K562 (cell line): ENCODE results near the gene PIH1D1. TPM values are rescaled to one million over a fixed set of nuclear protein-coding genes. Genes with fewer than 3 reads are reported as not detected.

Source experiments
- ARID1B ChIP-seq: fragments of 450-650 bp; IDR thresholded peaks from 2 replicates; pipeline ENCODE4 v1.6.1; 2016; ENCODE audit warnings: antibody characterized with exemption, mild to moderate bottlenecking, inconsistent platforms
- ASH1L ChIP-seq: fragments of 450-650 bp; IDR thresholded peaks from 2 replicates; pipeline ENCODE4 v1.6.1; 2018; ENCODE audit warnings: borderline replicate concordance, mild to moderate bottlenecking, low read depth; ENCODE audit not compliant: partially characterized antibody
- BCOR ChIP-seq: fragments of 450-650 bp; IDR thresholded peaks from 2 replicates; pipeline ENCODE4 v1.6.1; 2016
- CBX3 ChIP-seq, 2 experiments: IDR thresholded peaks; 1 replicate in 1 of 2; 2 replicates in 1 of 2; pipeline ENCODE4 v1.6.1; 2012; ENCODE audit warnings: inconsistent platforms in 2 of 2, low read length in 2 of 2, borderline replicate concordance in 1 of 2, control low read depth in 1 of 2
- CSDE1 ChIP-seq, 2 experiments: fragments of 450-650 bp; IDR thresholded peaks; 2 replicates each; pipeline ENCODE4 v1.6.1; 2016; ENCODE audit warnings: mild to moderate bottlenecking in 1 of 2
- HDAC2 ChIP-seq: fragments of 450-650 bp; IDR thresholded peaks from 2 replicates; pipeline ENCODE4 v1.6.1; 2016; ENCODE audit warnings: mild to moderate bottlenecking
- HDGF ChIP-seq: fragments of 450-650 bp; IDR thresholded peaks from 2 replicates; pipeline ENCODE4 v1.6.1; 2016
- HNRNPL ChIP-seq: fragments of 200-400 bp; formaldehyde crosslinking; IDR thresholded peaks from 2 replicates; pipeline ENCODE4 v1.6.1; 2017; ENCODE audit warnings: low read depth, mild to moderate bottlenecking, low read length
- MAFG ChIP-seq: fragments of 450-650 bp; conservative IDR thresholded peaks from 2 replicates; pipeline ENCODE4 v1.6.1; 2016; ENCODE audit warnings: missing genetic modification characterization, missing compliant biosample characterization
- MIER1 ChIP-seq: fragments of 450-650 bp; IDR thresholded peaks from 2 replicates; pipeline ENCODE4 v1.6.1; 2016; ENCODE audit warnings: antibody characterized with exemption, mild to moderate bottlenecking, low read depth
- MTA1 ChIP-seq: fragments of 450-650 bp; IDR thresholded peaks from 2 replicates; pipeline ENCODE4 v1.6.1; 2017; ENCODE audit warnings: borderline replicate concordance
- MXI1 ChIP-seq: IDR thresholded peaks from 2 replicates; pipeline ENCODE4 v1.6.1; 2011; ENCODE audit warnings: low read depth, mild to moderate bottlenecking, improper control_type of control experiment, low read length
- NR2F6 ChIP-seq: fragments of 450-650 bp; formaldehyde crosslinking; IDR thresholded peaks from 2 replicates; pipeline ENCODE4 v1.4.0; 2020; ENCODE audit warnings: mild to moderate bottlenecking
- PHB2 ChIP-seq: fragments of 450-650 bp; IDR thresholded peaks from 2 replicates; pipeline ENCODE4 v1.6.1; 2017; ENCODE audit warnings: low read depth
- RUNX1 ChIP-seq: sonication (generic); IDR thresholded peaks from 2 replicates; pipeline ENCODE4 v1.6.1; 2016; ENCODE audit warnings: antibody characterized with exemption, low read depth
- TAF1 ChIP-seq: IDR thresholded peaks from 2 replicates; pipeline ENCODE4 v1.6.1; 2011; ENCODE audit warnings: mild to moderate bottlenecking, low read length, moderate library complexity; ENCODE audit not compliant: insufficient read depth, control insufficient read depth, severe bottlenecking; ENCODE audit errors: extremely low read depth
- TCF7L2 ChIP-seq: fragments of 150-350 bp; IDR thresholded peaks from 2 replicates; pipeline ENCODE4 v1.6.1; 2016; ENCODE audit warnings: low read depth, mild to moderate bottlenecking, low read length, moderate library complexity
- YY1 ChIP-seq, 3 experiments: IDR thresholded peaks; 2 replicates each; pipeline ENCODE4 v1.6.1; 2011; ENCODE audit warnings: low read length in 2 of 3, mild to moderate bottlenecking in 2 of 3, moderate library complexity in 2 of 3, borderline replicate concordance in 1 of 3, control low read depth in 1 of 3, low read depth in 1 of 3; ENCODE audit not compliant: insufficient read depth in 3 of 3, insufficient replicate concordance in 2 of 3, control insufficient read depth in 1 of 3, insufficient read length in 1 of 3; ENCODE audit errors: extremely low read depth in 1 of 3
- ZNF140 ChIP-seq: fragments of 250-450 bp; sonication (Bioruptor Pico); IDR thresholded peaks from 2 replicates; pipeline ENCODE4 v1.8.0; 2021; ENCODE audit warnings: moderate library complexity, mild to moderate bottlenecking, inconsistent platforms
- ZNF263 ChIP-seq: sonication (generic); formaldehyde crosslinking; IDR thresholded peaks from 2 replicates; pipeline ENCODE4 v1.8.0; 2022; ENCODE audit warnings: mild to moderate bottlenecking, missing genetic modification reagents, borderline replicate concordance
- ZNF282 ChIP-seq: sonication (generic); formaldehyde crosslinking; IDR thresholded peaks from 2 replicates; pipeline ENCODE4 v1.8.1; 2023; ENCODE audit warnings: missing genetic modification reagents
- ZNF354B ChIP-seq: fragments of 250-450 bp; sonication (Bioruptor Pico); IDR thresholded peaks from 2 replicates; pipeline ENCODE4 v1.4.0; 2020
- ZNF408 ChIP-seq: fragments of 250-450 bp; sonication (Bioruptor Pico); IDR thresholded peaks from 2 replicates; pipeline ENCODE4 v1.4.0; 2020; ENCODE audit warnings: low read depth, mild to moderate bottlenecking, moderate library complexity
- ZNF764 ChIP-seq: fragments of 250-450 bp; sonication (Bioruptor Pico); IDR thresholded peaks from 2 replicates; pipeline ENCODE4 v1.4.0; 2020; ENCODE audit warnings: low read depth, mild to moderate bottlenecking, moderate library complexity
- ZSCAN29 ChIP-seq: fragments of 450-650 bp; IDR thresholded peaks from 2 replicates; pipeline ENCODE4 v1.6.1; 2017
- polyA plus RNA-seq, 8 experiments: library from polyadenylated mRNA; depleted of rRNA in 4 of 8; stranded (reverse) in 5 of 8; unstranded in 3 of 8; fragments of >200 nt; fragmentation: Nextera tagmentation in 2 of 8; fragmentation: Illumina TruSeq in 1 of 8; extraction: Ambion mirVana in 2 of 8; extraction: Trizol in 1 of 8; gene quantifications; 2 replicates each; pipeline versions ENCODE4 v1.2.1 to v1.2.3, GENCODE V29; 2011 to 2014; ENCODE audit warnings: inconsistent platforms in 1 of 8, missing spikeins in 1 of 8
- total RNA-seq, 7 experiments: library from RNA; depleted of rRNA in 6 of 7; stranded (reverse); fragments of >200 nt in 6 of 7; fragmentation: Illumina TruSeq in 2 of 7; extraction: Trizol in 2 of 7; gene quantifications; 2 replicates each; pipeline versions ENCODE4 v1.2.1 to v1.2.3, GENCODE V29; 2011 to 2021; ENCODE audit warnings: low replicate concordance in 1 of 7
- TF ChIP-seq, protein P1 (sequence below): fragments of 250-450 bp; sonication (Bioruptor Pico); IDR thresholded peaks from 2 replicates; pipeline ENCODE4 v1.9.0; 2021; ENCODE audit warnings: mild to moderate bottlenecking, inconsistent platforms
- TF ChIP-seq, protein P2 (sequence below), 2 experiments: fragments of 450-650 bp; conservative IDR thresholded peaks; 2 replicates each; pipeline ENCODE4 v1.6.1; 2017; ENCODE audit warnings: mild to moderate bottlenecking in 2 of 2, moderate library complexity in 2 of 2
- TF ChIP-seq, protein P3 (sequence below): sonication (generic); formaldehyde crosslinking; IDR thresholded peaks from 2 replicates; pipeline ENCODE4 v1.8.0; 2022; ENCODE audit warnings: missing genetic modification reagents, mild to moderate bottlenecking, moderate library complexity, borderline replicate concordance

PIH1D1 gene
- total and polyA plus RNA-seq, 9 of the 15 experiments (the other 6 are each of a cell fraction or from before 2014, with no cell fraction given), result 26.5 to 224 (median 137) TPM

DNA sequence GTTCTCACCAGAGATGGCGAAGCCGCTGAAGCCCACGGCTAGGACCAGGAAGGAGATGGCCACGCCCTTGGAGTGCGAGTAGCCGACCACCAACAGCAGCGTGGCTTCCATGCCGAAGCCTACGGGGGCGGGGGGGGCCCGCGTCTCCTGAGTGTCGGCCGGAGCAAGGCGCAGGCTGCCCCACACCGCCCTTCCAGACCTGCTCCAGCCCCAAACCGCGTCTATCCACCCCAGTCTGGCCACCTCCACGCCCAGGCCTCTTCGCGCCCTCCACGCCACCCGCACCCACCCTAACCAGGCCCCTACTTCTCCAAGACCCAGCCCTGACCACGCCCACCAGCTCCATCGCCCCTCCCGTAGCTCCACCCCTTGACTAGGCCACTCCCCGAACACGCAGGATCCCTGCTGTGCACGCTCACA lies 20.3 kb downstream of the PIH1D1 start (continued):
- TF ChIP-seq ZNF354B, result no peak
- TF ChIP-seq CBX3 (IDR thresholded peaks at IDR 0.05; ENCODE audit: borderline replicate concordance in 1 of 2, low read length in 2 of 2), result no peak
- no peak for TF ChIP-seq ZNF764 (CRISPR knock-in tag)
- no peak for TF ChIP-seq ZNF282 (CRISPR knock-in tag)
- TF ChIP-seq MIER1, result no peak
- no peak for TF ChIP-seq HNRNPL
- no peak for TF ChIP-seq PHB2
- no peak for TF ChIP-seq ZNF263
- no peak for TF ChIP-seq HDGF
- TF ChIP-seq MTA1, result no peak
- TF ChIP-seq MAFG, result no peak
- TF ChIP-seq, protein P1, sequence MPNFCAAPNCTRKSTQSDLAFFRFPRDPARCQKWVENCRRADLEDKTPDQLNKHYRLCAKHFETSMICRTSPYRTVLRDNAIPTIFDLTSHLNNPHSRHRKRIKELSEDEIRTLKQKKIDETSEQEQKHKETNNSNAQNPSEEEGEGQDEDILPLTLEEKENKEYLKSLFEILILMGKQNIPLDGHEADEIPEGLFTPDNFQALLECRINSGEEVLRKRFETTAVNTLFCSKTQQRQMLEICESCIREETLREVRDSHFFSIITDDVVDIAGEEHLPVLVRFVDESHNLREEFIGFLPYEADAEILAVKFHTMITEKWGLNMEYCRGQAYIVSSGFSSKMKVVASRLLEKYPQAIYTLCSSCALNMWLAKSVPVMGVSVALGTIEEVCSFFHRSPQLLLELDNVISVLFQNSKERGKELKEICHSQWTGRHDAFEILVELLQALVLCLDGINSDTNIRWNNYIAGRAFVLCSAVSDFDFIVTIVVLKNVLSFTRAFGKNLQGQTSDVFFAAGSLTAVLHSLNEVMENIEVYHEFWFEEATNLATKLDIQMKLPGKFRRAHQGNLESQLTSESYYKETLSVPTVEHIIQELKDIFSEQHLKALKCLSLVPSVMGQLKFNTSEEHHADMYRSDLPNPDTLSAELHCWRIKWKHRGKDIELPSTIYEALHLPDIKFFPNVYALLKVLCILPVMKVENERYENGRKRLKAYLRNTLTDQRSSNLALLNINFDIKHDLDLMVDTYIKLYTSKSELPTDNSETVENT, result 0 out of 2 replicates have a peak, but pooled peaks have one; percentile 61
- no peak for TF ChIP-seq TCF7L2
- TF ChIP-seq, protein P2, sequence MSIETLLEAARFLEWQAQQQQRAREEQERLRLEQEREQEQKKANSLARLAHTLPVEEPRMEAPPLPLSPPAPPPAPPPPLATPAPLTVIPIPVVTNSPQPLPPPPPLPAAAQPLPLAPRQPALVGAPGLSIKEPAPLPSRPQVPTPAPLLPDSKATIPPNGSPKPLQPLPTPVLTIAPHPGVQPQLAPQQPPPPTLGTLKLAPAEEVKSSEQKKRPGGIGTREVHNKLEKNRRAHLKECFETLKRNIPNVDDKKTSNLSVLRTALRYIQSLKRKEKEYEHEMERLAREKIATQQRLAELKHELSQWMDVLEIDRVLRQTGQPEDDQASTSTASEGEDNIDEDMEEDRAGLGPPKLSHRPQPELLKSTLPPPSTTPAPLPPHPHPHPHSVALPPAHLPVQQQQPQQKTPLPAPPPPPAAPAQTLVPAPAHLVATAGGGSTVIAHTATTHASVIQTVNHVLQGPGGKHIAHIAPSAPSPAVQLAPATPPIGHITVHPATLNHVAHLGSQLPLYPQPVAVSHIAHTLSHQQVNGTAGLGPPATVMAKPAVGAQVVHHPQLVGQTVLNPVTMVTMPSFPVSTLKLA (conservative IDR thresholded peaks at IDR 0.05), result no peak
- TF ChIP-seq, protein P3, sequence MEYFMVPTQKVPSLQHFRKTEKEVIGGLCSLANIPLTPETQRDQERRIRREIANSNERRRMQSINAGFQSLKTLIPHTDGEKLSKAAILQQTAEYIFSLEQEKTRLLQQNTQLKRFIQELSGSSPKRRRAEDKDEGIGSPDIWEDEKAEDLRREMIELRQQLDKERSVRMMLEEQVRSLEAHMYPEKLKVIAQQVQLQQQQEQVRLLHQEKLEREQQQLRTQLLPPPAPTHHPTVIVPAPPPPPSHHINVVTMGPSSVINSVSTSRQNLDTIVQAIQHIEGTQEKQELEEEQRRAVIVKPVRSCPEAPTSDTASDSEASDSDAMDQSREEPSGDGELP (CRISPR knock-in tag), result peak; percentile 36; the same call in 1 of the 2 replicates
- TF ChIP-seq ZNF408, result no peak
- no peak for TF ChIP-seq BCOR
- no peak for TF ChIP-seq RUNX1
- TF ChIP-seq YY1 (IDR thresholded peaks at IDR 0.05; ENCODE audit: borderline replicate concordance in 1 of 3, control insufficient read depth in 1 of 3, extremely low read depth in 1 of 3, insufficient read depth in 3 of 3, insufficient read length in 1 of 3, insufficient replicate concordance in 2 of 3, low read depth in 1 of 3, low read length in 2 of 3), result no peak
- no peak for TF ChIP-seq NR2F6
- no peak for TF ChIP-seq ASH1L
- TF ChIP-seq HDAC2, result no peak
- TF ChIP-seq ZNF140 (CRISPR knock-in tag), result no peak
- TF ChIP-seq ZSCAN29, result no peak
- TF ChIP-seq MXI1, result no peak
- TF ChIP-seq CSDE1 (IDR thresholded peaks at IDR 0.05), result no peak
- TF ChIP-seq ARID1B, result no peak
- peak; percentile 41 for TF ChIP-seq TAF1
